ENCODE results near the gene ZRANB3.

GRCh38 chr2:135504811-135505210 lies 26.2 kb downstream of the ZRANB3 start:
- TF ChIP-seq EZH2 (optimal IDR thresholded peaks at IDR 0.05; ENCODE audit: low read depth, low read length) (no peak), EZH2phosphoT487 (IDR thresholded peaks at IDR 0.05; ENCODE audit: low read length) (no peak)
- TF ChIP-seq, protein P1, sequence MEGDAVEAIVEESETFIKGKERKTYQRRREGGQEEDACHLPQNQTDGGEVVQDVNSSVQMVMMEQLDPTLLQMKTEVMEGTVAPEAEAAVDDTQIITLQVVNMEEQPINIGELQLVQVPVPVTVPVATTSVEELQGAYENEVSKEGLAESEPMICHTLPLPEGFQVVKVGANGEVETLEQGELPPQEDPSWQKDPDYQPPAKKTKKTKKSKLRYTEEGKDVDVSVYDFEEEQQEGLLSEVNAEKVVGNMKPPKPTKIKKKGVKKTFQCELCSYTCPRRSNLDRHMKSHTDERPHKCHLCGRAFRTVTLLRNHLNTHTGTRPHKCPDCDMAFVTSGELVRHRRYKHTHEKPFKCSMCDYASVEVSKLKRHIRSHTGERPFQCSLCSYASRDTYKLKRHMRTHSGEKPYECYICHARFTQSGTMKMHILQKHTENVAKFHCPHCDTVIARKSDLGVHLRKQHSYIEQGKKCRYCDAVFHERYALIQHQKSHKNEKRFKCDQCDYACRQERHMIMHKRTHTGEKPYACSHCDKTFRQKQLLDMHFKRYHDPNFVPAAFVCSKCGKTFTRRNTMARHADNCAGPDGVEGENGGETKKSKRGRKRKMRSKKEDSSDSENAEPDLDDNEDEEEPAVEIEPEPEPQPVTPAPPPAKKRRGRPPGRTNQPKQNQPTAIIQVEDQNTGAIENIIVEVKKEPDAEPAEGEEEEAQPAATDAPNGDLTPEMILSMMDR (IDR thresholded peaks at IDR 0.05; ENCODE audit: low read length) = no peak

Data from MM.1S (cell line).